ENCODE measurements around the gene DCST1.

DCST1 gene

GRCh38 chr1:155072531-155073289 lies 39.1 kb downstream of the DCST1 start:
- DNase-seq (ENCODE audit: low read depth in 2 of 2), result no peak

DNA sequence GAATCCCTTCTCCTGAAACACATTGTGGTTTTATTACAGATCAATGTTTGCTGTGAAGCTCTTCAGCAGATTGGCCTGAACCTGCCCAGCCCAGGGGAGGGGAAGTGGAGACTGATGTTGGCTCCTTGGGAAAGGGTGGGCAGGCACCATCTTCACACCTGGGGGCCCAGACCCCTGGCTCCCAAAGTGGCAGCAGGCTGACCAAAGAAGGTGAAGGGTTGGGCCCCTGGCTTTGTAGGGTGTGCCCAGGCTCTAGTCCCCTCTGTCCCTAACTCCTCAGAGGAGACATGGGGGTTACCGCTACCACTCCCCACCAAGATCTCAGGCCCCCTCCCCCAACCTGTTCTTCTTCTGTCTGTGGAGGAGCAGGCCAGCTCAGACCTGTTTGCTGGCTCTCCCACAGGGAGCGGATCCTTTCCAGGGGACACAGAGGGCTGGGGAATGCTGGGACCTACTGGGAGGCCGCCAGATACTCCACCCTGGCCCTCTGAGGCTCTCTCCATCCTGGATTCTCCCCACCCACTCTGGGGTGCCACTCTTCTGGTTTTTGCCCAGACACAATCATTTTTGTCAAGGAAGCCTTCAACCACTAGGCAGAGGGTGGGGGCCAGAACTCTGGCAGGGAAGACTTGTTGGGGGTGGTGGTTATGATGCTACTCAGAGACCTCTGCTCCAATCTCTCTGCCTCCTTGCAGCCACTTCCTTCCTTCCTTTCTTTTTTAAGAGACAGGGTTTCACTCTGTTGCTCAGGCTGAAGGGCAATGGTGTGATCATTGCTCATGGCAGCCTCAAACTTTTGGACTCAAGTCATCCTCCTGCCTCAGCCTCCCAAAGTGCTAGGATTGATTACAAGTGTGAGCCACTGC lies 40.0 kb downstream of the DCST1 start:
- DNase-seq (ENCODE audit: low read depth in 2 of 2), result no peak

GRCh38 chr1:155075535-155075934 lies 41.9 kb downstream of the DCST1 start:
- DNase-seq (ENCODE audit: low read depth in 2 of 2), result no peak

- no peak for DNase-seq (ENCODE audit: low read depth in 2 of 2)
These were observed 42.7 kb downstream of the DCST1 start for GRCh38 chr1:155076371-155076770.

GRCh38 chr1:155077346-155077745 lies 43.7 kb downstream of the DCST1 start:
- no peak for DNase-seq (ENCODE audit: low read depth in 2 of 2)

DNA sequence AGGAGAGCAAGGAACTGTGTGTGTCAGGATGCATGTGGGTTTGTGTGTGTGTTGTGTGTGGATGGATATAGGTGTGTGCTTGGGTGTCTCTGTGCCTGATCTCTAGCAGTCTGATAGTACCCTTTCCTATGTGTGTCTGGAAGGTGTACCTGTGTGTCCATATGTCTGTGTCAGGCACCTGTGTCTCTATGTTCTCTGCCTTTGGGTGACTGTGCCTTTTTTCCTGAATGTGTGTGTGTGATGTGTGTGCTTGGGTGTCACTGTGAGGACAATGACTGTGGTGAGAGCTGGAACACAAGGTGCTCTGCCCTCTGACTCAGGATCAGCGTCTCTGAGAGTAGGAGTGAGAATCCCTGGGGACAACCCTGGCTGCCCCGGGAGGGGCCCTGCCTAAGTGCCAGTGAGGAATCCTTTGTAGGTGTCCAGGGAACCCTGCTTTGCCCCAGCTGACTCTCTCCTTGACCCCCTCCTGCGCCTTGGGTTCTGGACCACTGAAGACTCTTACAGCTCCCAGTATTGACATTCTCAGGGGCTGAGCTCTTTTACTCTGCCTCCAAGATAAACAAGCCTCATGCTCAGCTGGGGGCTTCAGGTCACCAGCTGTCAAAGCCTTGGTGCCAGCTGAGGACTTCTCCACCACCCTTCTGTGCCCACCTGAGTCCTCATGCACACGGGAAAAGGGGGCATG lies 44.3 kb downstream of the DCST1 start:
- no peak for DNase-seq (ENCODE audit: low read depth in 2 of 2)

GRCh38 chr1:155078469-155079209 lies 45.0 kb downstream of the DCST1 start, which contains the start of gene EFNA3:
TSS of gene EFNA3 (plus strand) at chr1:155078837. CDS start at chr1:155078942, 105 bp downstream.
- DNase-seq (ENCODE audit: low read depth in 2 of 2), result no peak

DNA sequence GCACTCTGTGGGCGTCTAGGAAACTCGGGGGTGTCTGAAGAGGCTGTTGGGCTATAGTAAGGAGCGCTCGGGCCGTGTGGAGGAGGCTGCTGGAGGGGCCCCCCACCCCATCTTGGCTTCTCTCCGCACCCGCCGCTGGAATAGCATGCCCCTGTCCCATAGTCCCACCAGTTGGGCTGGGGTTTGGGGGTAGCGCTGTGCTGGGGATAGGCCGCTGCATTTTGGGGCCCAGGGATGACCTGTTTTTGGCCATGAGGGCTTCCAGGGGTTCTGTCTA lies 45.5 kb downstream of the DCST1 start:
- no peak for DNase-seq (ENCODE audit: low read depth in 2 of 2)

GRCh38 chr1:155079487-155080311 lies 46.1 kb downstream of the DCST1 start:
- no peak for DNase-seq (ENCODE audit: low read depth in 2 of 2)

DNA sequence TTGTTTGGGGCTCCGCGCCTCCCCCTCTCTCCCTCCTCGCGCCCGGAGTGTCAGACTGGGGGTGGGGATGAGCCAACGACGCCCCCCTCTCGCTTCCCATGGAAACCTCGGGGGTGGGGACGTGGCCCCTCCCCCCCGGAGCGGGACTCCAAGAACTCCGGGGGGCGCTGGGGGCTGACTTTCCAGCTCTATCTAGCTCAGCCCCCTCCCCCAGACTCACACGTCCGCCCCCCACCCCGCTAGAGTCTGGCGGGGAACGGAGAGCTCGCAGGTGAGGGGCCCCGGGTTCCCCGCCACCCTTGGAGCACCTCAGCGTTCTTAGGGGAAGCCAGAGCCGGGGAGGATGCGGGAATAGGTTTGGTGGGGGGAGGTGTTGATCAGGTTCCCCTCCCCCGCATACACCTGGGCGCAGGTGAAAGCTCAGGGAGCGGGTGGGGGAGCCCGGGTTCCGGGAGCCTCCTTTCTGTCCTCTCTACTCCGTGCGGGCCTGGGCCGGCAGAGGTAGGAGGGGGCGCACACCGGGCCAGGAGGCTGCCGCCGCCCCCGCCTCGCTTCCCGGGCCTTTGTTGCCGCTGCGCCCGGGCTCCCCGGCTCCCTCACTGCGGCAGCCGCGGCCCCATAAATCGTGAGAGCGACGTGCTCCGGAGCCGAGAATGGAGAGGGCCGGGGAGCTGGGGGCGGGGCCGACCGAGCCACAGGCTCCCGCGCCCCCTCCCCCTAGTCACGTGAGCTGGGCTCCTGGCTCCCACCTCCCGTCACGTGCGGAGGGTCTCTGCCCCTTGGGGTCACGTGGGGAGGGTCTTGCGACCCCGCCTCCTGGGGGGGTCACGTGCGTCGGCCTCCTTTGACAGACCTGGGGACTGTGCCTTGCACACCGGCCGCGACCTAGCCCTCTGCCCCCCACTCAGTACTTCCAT lies 46.9 kb downstream of the DCST1 start:
- DNase-seq (ENCODE audit: low read depth in 2 of 2), result no peak

DNA sequence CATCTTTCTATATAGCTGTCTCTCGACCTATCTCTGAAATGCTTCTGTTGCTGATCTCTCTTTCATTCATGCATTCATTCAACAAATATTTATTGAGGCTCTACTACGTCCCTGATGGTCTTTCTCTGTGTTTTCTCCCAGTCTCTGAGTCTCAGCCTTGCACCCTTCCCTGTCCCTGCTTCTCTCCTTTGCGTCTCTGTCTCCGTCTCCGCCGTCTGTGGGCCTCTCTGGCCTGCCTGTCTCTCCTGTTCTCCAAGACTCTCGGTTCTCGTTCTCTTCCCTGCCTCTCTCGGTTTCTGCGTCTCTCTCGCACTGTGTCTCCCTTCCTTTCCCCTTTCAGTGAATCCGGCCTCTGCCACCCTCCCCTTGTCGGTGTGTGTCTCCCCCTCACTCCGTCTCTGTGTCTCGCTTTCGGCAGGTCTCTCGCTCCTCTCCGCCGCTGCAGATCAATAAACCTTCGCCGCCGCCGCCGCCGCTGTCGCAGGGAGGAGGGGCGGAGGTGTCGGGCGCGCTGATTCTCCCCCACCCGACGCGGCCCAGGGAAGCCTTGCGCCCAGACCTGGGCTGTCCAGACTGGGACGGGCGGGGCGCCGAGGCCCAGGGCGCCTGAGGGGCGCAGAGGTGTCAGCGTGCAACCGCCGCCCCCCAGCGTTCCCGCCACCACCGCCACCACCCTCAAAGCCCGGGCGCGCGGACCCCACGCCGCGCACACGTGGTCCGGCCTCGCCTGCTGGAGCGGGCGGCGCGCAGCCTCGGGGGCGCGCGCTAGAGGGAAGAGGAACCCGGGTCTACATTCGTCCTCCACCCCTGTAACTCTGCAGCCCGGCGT lies 48.1 kb downstream of the DCST1 start:
- no peak for DNase-seq (ENCODE audit: low read depth in 2 of 2)

DNA sequence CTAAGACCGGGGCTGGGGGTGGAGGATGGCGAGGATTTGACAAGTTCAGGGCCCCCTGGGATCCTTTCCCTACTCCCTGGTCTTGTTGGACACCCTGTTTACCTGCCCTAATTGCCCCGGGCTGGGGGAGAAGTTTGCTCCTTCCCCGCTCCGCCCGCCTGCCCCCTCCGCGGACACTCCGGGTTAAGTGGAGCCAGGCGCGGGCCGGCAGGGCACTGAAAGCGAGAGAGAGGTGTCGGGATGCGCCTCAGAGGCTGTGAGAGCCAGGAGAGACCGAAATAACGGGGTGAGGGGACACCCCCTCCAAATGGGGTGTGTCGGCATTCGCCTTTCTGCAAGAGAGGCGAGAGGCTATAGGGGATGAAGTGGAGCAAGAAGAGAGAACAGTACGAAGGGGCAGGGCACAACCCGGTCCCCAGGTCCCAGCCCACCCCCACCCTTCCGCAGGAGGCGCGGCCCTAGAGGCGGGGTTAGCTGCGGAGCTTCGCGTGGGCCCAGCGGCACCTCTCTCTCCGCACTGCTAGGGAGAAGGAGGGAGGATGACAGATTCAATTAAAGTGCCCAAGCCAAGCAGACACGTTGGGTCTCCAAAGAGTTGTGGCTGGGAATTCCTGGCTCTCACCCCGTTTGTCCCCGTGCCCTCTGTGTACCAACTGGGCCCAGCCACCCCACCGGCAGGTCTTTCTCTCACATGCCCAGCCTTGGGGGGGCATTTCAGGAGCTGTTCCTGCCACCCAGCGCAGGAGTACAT lies 48.9 kb downstream of the DCST1 start:
- DNase-seq (ENCODE audit: low read depth in 2 of 2), result no peak

- DNase-seq (ENCODE audit: low read depth in 2 of 2), result no peak
These were observed 49.5 kb downstream of the DCST1 start for GRCh38 chr1:155083052-155083541.

DNA sequence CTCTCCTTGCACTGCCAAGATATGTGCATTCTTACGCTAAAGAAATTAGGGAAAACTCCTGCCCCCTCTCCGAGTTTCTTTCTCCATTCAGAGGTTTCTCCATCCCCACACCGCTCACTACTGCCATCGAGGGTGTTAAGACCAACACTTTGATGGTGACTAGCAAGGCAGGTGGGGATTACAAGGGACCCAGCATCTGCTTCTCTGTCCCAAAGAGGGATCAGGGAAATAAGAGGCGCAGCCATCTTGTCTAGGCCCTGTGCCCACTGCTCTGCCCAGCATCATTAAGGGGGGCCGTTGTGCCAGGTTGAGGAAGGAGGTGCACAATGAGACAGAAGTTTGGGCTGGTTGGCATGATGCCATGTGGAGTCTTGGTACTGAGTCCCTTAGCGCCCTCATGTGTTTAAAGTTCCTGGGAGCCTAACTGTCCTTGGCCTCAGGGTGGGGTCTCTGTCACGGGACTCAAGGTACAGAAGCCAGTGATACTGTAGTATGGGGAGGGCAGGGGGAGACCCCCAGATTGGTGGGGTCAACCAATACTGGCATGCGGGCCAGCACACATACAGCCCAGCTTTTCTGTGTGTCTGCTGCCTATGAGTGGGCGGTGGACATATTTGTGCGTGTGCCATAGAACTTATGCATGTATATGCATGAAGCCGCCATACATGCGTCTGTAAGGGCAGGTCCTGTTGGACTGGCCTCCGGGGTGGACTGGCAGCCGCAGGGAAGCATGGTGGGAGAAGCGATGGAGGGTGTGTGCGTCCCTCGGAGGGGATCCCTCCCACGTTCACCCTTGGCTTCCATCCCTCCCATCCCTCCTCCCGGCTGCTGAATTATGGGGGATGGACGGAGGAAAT lies 50.5 kb downstream of the DCST1 start:
- no peak for DNase-seq (ENCODE audit: low read depth in 2 of 2)

GRCh38 chr1:155084722-155085503 lies 51.3 kb downstream of the DCST1 start:
- peak; percentile 84 to 85 for DNase-seq (ENCODE audit: low read depth in 2 of 2)

DNA sequence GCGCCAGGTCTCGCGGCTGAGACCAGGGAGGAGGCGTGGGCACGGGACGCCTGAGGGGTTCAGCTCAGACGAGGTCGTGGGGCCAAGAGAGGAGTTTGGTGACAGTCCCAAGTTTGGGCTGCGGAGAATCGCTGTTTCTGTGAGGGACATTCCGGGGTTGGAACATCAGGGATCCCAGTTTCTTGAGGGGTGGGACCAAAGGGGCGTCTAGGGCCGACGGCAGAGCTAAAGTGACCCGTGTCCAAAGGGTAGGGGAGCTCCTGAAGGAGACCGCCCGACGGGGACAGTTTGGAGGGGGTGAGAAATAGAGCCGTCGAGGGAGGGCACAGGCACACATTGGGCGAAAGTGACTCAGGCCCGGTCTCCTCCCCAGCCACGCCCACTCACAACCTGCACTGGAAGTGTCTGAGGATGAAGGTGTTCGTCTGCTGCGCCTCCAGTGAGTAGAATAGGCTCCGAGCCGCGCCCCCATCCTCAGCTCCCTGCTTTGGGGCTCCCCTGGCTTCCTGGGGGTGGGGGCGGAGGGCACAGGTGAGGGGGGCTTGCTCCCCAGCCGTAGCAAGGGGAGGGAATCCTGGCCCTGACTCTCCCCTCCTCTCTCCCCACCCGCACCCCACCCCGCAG lies 52.0 kb downstream of the DCST1 start:
- DNase-seq (ENCODE audit: low read depth in 2 of 2), result peak; percentile 59 to 80
